Frontal cortex (tissue), 4 donors: Measurements from ENCODE around the gene DPM2. TPM values are rescaled to one million over a fixed set of nuclear protein-coding genes. Genes with fewer than 3 reads are reported as not detected.

ENCODE experiments used
- DNase-seq, 2 donors: peaks; one replicate each; pipeline ENCODE4 v3.0.0; 2012; ENCODE audit warnings: low spot score in 2 of 2
- FAIRE-seq: peaks from 2 replicates; lab custom pipeline; 2012; peaks lifted over from hg19 to GRCh38; lab: Jason Lieb, UNC
- total RNA-seq: library from RNA; depleted of rRNA; stranded (reverse); fragments of >200 nt; gene quantifications from one replicate; pipeline ENCODE4 v1.2.3, GENCODE V29; 2014
- donor health status: control.
- donor health status: control.
- donor health status: control.

Gene DPM2
- total RNA-seq, 1 donor from 2014 or later: 11.4 TPM

DNA sequence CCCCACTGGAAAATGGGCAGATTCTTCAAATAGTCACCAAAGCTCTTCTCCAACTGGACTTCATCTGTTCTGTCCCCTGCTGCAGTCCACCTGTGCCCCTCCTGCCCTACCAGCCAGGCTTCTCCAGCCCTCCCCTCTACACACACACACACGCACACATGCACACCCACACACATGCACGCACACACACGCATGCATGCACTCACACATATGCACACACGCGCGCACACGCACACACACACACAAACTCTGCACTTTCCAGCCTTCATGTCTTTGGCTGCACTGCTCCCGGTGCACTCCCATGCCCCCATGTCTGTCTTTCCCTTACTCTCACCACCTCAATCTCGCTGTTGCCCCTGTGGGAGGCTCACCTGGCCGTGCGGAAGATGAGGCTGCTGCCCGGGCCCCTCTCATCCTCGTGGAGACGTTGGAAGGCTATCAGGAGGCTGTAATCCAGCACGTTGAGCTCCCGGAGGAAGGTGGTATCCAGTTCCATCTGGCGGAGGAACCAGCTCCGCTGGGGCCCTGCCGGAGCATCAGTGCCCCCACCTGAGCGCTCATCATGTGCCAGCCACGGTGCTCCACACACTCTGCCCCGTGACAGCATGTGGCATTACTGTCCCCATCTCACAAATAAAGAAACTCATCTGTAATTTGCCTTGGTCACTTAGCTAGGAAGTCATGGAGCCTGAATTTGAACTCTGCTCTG is 12.8 kb downstream of the DPM2 start:
- DNase-seq (no peak), FAIRE-seq (no peak)

DNA sequence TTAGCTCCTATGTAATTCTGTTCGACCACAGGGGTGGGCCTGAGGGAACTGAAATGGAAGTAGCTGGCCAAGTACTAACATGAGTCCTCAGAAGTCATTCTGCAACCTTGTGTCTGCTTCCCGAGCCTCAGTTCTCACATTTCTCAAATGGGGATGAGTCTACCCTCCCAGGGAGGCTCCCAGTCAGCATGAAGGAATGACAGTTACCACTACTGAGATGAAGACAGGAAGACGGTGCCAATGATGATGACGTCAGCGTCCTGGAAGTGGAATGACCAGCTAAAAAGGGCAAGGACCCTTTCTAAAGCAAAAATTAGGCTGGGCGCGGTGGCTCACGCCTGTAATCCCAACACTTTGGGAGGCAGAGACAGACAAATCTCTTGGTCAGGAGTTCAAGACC is 13.9 kb downstream of the DPM2 start:
- FAIRE-seq (no peak), DNase-seq (no peak)

DNA sequence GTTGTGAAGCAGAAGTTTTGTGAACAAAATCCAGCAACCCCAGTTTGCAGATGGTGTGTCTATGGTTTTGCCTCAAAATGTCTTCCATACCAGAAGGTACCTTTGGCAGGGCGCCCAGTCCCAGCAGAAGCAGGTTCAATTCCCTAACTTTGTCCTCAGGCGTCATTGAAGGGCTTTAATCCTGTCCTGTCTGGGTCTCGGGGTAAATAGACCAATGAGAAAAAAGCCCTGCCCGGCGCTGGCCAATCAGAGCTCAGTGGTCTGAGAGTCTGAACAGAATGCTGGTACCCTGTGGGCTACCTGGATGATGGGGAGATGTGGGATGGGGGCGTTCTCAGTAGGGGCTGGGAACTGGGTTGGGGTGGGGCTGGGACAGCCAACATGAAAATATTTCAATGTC is 14.6 kb downstream of the DPM2 start:
- DNase-seq: no peak

DNA sequence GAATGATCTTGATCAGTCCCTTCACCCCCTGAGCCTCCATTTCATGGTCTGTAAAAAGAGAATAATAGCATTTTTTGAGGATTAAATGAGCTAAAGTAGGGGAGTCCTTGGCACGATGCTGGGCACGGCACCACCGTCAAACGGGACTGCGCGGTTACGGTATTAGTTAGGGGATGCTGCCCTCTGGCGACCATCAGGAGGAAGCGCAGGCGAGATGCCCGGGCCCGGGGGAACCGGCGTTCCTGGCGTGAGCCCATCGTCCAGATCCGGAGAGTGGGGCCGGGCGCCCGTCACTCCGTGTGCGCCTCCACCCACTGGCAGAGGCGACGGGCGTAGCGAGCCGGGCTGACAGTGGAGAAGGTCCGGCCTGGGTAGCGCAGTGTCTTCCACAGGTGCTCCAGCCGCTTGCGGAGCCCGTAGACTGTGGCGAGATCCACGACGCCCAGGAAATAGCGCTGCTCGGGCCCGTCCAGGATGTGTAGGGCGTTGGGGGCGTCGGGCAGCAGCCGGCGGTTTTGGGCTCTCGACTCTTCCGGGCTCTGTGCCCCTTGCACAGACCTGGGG is 16.0 kb downstream of the DPM2 start:
- peak; percentile 86 to 91 for DNase-seq
- no peak for FAIRE-seq

More for the DNA sequence above, 14.6 kb downstream of the DPM2 start:
- no peak for FAIRE-seq

DNA sequence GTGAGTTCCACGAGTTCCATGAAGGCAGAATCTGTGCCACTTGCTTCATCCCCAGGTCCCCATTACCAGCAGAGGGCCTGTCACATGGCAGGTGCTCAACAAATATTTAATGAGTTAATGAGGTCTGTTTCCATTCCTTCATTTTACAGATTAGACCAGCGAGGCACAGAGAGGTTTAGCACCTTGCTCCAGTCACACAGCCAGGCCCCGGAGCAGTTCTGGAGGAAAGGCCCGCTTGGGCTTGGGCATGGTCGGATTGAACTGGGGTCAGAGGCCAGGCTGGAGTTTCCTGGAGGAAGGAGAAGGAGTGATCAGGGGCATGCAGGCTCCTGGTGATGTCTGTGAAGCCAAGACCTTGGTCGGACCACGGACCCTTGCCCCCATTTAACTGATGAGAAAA is 16.9 kb downstream of the DPM2 start:
- DNase-seq (no peak), FAIRE-seq (no peak)

DNA sequence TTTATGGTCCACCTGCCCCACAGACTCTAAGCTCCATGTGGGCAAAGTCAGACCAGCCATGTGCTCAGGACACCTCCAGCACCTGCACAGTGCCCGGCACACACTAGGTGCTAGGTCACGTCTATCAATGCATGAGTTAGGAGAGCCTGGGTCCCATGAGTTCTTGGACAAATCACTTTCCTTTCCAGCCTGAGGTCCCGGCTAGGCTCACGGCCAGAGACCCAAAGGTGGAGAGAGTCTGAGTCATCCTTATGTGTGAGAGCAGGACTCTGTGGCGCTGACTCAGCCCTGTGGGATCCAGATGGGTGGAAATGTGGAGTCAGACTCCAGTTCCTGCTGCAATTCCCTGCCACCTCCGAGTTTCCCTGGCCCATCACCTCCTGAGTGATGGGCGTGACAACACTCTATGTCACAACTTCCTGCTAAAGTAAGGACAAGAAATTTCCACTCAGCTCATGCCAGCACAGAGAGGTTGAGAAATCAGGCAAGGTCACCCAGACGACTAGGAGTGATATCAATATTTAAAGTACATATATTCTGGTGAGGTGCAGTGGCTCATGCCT is 18.3 kb downstream of the DPM2 start:
- DNase-seq: no peak
- FAIRE-seq: no peak

DNA sequence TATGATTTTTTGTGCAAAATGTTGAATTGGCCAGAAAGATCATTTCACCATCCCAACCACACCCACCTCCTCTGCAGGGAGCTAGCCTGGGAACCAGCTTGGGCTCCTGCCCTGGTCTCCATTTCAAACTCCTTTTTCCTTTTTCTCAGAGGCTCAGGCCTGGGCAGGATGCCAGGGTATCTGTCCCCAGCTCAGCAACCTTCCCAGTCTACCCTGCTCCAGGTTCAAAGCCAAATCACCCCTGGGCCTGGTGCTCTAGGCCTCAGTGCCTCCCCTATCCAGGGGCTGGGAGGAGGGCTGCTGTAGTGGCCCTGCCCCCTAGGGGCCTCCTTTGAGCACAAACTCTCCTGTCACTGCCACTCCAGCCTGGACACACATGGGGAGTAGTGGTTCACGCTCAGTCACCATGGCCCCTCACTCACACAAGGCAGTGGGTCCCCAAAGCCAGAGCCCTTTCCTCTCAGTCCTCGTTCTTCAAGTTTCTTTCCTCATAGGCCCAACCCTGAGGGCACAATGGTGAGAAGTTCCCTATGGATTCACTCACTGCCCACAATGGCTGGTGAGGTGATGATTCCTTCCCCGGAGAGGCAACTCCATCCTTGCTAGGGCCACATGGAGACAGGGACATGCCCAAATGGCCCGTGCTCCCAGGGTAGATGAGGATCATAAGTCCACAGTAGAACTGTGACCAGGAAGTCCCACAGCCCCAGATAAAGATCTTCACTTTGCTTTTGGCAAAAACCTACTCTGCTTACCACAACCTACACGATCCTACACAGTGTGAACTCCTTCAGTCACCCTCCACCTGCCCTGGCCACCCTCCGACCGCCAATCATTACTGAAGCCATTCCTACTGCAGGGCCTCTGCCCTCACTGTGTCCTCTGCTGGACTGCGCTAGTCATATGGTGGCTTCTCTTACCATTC is 19.2 kb downstream of the DPM2 start:
- no peak for FAIRE-seq
- DNase-seq: no peak

DNA sequence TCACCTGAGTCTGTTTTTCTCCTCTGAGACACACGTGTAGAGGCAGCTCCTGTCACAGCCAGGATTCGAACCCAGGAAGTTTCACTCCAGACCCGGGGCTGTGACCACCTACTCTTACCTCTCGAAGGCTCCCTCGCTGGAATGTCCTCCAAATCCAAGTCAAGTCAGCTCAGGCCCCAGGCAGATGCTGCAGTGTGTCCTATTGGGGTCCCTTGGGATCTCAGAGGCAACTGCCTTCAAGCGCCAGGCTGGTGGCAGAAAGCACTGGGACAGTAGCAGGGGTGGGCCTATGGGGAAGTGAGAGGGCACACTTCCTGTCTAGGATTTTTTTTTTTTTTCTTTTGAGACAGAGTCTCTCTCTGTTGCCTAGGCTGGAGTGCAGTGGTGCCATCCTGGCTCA is 20.1 kb downstream of the DPM2 start:
- DNase-seq (no peak), FAIRE-seq (no peak)

DNA sequence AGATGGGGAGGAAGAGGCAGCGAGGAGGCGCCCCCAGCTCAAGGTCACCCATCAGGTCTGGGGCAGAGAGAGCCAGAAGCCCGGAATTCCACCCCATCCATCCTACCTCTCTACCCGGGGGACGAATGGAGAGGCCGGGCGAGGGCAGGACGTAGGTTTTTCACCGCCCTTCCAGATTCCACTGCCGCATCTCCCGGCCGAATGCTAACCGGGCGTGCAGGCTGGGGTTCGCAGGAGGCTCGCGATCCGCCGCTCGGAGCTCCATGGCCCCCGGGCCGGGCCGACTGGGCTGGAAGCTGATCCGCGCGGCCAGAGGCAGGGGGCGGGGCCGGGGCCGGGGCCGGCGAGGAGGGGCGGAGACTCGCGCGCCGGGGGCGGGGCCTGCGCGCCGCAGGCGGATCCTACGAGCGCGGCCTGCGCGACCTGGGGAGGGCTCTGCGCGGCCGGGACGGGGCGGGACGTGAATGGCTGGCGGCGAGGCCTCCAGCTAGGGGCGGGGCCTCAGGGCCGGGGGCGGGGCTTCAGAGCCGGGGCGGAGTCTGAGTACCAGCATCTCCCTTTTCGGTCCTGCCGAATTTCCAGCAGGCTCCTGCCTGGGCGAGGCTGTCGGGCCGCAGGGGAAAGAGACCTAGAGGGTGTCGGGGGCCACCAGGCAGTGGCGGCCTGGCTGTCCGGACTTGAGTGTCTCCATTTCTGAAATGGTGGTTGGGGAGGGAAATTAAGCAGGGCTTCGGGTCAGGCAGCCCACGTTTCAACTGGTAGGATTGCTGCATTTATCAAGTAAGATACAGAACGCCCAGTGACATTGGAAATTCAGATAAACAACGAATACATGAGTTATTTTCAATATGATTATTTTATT is 20.7 kb downstream of the DPM2 start, which contains the start of gene ST6GALNAC4:
ST6GALNAC4 (minus strand) TSS at position 322 of the 862 bp plus-strand sequence. CDS start 622 bp downstream, outside the sequence.
- DNase-seq (peak; percentile 97 to 99), FAIRE-seq (no peak)

DNA sequence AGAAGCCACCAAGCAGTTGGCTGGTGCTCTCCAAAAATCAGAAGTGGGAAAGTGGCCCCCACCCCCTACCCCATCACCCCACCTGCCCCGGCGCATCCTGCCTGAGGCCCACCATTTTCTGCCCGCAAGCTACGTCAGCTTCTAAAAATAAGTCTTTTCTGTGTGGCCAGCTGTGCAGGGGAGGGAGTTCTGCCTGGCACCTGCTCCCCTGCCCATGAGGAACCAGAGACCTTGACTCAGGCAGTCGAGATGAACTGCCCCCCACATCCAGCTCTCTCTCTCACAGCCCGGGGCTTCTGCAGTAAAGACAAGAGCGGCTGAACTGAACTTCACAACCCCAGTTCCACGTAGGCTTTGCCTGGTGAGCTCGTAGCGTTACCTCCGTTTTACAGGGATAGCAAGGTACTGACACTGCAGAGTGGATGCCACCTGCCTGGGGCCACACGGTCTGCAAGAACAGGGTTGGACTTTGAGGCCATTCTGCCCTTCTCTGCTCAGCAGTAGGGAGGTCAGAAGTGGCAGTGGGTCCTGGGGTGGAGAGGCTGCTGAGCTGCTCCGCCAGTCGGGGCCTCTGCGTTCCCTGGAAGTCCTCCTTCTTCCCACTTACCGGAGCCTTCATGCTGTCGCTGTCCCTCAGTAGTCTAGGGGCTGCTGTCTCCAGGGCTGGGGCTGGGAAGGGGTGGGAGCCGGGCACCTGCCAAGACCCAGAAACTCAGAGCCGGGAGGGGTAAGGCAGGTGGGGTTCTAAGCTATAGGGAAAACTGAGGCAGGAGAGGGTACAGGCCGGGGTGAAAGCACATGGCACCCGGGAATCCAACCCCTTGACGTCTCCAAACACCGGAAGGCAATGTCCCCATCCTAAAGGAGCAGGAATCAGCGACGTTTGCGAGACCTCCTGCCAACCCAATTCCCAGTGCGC is 21.6 kb downstream of the DPM2 start:
- no peak for FAIRE-seq
- DNase-seq: no peak

DNA sequence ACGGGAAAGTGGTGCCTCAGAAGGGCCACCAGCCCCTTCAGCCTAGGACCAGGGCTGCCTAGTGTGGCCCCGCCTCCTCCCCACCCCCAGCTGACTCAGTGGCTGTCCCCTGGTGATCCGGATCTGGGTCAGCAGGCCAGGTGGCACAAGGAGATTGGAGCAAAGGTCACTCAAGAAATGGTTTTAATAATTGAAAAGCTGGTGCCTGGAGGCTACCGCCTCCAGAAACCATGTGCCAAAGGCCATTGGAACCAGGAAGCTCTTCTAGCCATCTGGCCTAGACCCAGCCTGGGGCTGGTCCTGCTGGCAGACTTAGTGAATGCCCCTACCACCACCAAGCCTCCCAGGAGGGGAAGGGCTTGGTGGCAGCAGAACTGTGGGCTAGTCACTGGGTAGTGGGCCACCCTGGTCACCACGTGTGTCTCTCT is 22.3 kb downstream of the DPM2 start:
- DNase-seq (no peak), FAIRE-seq (no peak)

DNA sequence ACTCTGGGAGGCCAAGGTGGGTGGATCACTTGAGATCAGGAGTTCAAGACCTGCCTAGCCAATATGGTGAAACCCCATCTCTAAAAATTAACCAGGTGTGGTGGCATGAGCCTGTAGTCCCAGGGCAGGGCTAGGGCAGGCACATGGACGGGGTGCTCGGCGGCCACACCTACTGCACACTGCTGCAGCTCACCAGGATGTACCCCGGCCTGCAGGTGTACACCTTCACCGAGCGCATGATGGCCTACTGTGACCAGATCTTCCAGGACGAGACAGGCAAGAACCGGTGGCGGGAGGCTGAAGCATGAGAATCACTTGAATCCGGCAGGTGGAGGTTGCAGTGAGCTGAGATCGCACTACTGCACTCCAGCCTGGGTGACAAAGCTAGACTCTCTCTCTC is 24.0 kb downstream of the DPM2 start:
- no peak for FAIRE-seq
- no peak for DNase-seq

DNA sequence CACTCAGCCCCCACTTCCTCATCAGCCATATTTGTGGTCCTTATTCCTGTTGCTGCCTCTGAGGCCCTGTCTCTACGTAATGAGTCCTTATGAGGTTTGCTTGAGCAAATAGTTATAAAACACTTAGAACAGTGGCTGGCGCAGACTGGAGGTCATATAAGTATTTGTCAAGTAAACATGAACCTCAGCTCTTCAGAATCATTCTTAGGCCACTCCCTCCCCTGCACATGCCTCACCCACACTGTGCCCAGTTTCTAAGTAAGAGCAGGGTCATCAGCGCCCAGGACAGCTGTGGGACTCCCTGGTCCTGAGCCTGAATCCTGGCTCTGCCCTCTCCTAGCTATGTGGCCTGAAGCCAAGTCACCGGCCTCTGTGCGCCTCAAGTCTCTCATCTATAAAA is 24.8 kb downstream of the DPM2 start:
- DNase-seq (no peak), FAIRE-seq (no peak)

DNA sequence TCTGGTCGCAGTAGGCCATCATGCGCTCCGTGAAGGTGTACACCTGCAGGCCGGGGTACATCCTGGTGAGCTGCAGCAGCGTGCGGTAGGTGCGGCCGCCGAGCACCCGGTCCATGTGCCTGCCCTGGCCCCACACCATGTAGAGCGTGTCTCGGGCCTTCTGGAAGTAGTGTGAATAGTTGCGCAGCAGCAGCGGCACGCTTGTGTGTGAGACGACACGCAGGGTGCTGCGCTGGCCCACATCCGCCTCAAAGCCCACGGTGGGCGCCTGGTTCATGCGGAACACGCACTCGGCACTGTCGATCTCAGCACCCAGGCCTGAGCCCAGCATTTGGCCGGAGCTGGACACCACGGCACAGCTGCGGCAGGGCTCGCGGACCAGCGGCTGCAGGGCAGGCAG is 25.4 kb downstream of the DPM2 start:
- no peak for DNase-seq
- no peak for FAIRE-seq

DNA sequence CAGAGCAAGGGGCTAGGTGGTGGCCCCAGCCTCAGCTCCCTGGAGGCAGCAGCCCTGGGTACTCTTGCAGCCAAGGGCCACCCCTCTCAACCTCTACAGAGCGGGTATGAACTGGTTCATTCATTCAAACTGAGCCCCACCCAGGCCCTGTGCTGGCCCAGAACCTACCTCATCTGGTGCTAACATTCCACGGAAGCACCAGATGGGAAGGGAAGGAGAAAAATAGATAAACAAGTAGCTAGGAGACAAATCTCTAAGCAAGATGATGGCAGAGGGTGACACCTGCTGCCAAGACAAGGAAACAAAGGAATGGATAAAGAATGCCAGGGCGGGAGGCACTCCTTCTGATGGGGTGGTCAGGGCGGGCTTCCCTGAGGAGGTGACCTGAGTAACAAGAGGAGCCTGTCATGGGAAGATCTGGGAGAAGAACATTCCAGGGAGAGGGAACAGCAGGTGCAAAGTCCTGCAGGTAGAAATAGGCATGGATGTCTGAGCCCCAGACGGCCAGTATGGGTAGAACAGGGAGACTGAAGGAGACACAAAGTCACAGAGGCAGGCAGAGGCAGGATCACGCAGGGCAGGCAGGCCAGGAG is 26.9 kb downstream of the DPM2 start:
- FAIRE-seq (no peak), DNase-seq (no peak)

DNA sequence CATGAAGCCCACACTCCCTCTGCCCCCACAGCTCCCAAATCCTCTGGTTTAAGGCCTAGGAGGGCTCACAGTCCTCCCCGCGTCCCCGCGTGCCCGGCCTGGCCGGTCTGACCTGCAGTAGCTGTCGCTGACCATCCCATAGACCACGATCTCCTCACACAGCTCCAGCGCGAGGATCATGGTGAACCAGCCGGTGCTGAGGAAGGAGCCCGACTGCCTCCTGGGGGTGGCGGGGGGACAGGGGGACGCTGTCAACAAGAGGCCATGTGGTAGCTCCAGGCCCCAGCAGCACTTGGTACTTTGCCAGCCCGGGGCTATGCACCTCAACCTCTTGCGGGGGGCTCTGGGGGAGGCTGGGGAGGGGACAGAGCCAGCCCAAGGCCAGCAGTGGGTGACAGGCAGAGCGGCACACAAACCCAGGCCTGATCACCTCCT is 27.8 kb downstream of the DPM2 start:
- FAIRE-seq (no peak), DNase-seq (no peak)

DNA sequence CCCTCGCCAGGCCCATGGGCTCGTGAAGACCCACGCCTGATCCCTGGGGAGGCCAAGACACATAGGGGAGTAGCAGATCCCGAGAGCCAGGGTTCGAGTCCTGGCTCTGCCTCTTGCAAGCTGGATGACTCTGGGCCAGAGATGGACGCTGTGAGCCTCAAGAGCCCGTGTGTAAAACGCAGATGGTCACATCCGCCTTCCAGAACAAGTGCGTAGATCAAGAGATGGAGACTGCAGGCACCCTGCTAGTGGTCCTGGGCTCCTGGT is 29.1 kb downstream of the DPM2 start:
- no peak for FAIRE-seq
- DNase-seq: no peak
